Measurements from ENCODE around the gene MUC5B.

DNA sequence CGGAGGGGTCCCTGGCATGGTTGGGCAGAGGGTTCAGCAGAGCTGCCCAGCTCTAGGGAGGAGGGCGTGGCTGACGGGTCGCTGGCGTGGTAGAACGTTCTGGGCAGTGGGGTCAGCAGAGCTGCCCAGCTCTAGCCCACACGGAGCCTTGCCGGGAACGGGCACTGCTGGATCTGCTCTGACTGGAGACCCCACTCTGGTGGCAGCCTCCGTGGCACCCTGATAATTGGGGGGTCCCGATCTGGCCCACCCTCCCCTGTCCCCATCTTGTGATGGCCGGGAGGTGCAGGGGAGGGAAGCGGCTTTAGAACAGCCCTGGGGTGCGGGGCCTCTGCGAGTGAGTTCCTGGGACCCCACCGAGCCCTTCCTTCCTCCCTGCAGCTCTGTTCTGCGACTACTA is 43.2 kb upstream of the MUC5B start:
- TF ChIP-seq CHD2 (IDR thresholded peaks at IDR 0.05; ENCODE audit: low read depth, low read length) (no peak), WIZ (CRISPR knock-in tag; IDR thresholded peaks at IDR 0.05) (no peak), ZNF331 (CRISPR knock-in tag; IDR thresholded peaks at IDR 0.05) (no peak), CTCF (CRISPR knock-in tag; IDR thresholded peaks at IDR 0.05) (no peak), FOXC1 (CRISPR knock-in tag; IDR thresholded peaks at IDR 0.05; ENCODE audit: borderline replicate concordance) (no peak), JUND (CRISPR knock-in tag; IDR thresholded peaks at IDR 0.05) (no peak), ZSCAN20 (CRISPR knock-in tag; IDR thresholded peaks at IDR 0.05; ENCODE audit: borderline replicate concordance) (no peak), ZKSCAN8 (CRISPR knock-in tag; IDR thresholded peaks at IDR 0.05; ENCODE audit: borderline replicate concordance) (no peak), RBM22 (optimal IDR thresholded peaks at IDR 0.05; ENCODE audit: low read length) (no peak), ZNF510 (CRISPR knock-in tag; IDR thresholded peaks at IDR 0.05; ENCODE audit: low read depth) (no peak), REPIN1 (CRISPR knock-in tag; IDR thresholded peaks at IDR 0.05; ENCODE audit: borderline replicate concordance, low read depth) (no peak), ZSCAN29 (CRISPR knock-in tag; conservative IDR thresholded peaks at IDR 0.05) (no peak)
- TF ChIP-seq, protein P1, sequence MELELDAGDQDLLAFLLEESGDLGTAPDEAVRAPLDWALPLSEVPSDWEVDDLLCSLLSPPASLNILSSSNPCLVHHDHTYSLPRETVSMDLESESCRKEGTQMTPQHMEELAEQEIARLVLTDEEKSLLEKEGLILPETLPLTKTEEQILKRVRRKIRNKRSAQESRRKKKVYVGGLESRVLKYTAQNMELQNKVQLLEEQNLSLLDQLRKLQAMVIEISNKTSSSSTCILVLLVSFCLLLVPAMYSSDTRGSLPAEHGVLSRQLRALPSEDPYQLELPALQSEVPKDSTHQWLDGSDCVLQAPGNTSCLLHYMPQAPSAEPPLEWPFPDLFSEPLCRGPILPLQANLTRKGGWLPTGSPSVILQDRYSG (CRISPR knock-in tag; IDR thresholded peaks at IDR 0.05): no peak
- TF ChIP-seq, protein P2, sequence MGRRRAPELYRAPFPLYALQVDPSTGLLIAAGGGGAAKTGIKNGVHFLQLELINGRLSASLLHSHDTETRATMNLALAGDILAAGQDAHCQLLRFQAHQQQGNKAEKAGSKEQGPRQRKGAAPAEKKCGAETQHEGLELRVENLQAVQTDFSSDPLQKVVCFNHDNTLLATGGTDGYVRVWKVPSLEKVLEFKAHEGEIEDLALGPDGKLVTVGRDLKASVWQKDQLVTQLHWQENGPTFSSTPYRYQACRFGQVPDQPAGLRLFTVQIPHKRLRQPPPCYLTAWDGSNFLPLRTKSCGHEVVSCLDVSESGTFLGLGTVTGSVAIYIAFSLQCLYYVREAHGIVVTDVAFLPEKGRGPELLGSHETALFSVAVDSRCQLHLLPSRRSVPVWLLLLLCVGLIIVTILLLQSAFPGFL (CRISPR knock-in tag; IDR thresholded peaks at IDR 0.05): no peak

All from HepG2 (cell line).